Keratinocyte (primary cell): ENCODE results near the gene ARL4D. TPM values are rescaled to one million over a fixed set of nuclear protein-coding genes. Genes with fewer than 3 reads are reported as not detected.

ENCODE experiments used
- DNase-seq: peaks from one replicate; pipeline ENCODE4 v3.0.0-alpha.2; 2011; ENCODE audit warnings: low read depth, missing footprints, low spot score
- FAIRE-seq: peaks from 2 replicates; lab custom pipeline; 2011; peaks lifted over from hg19 to GRCh38; lab: Jason Lieb, UNC
- H2AFZ ChIP-seq: 2 replicates; pipeline ENCODE4 v1.6.0; 2012; ENCODE audit warnings: low read length, control low read depth, inconsistent platforms; ENCODE audit not compliant: control insufficient read depth
- H3K27ac ChIP-seq: 2 replicates; pipeline ENCODE4 v1.5.1; 2011; ENCODE audit warnings: low read length; ENCODE audit not compliant: control insufficient read depth, insufficient read depth
- H3K27me3 ChIP-seq: 3 replicates; pipeline ENCODE4 v1.6.0; 2011; ENCODE audit warnings: low read length; ENCODE audit not compliant: control insufficient read depth, insufficient read depth; ENCODE audit errors: extremely low read depth
- H3K36me3 ChIP-seq, 2 experiments: 2 replicates in 1 of 2; 3 replicates in 1 of 2; pipeline ENCODE4 v1.5.1; 2011; ENCODE audit warnings: low read length in 2 of 2, mild to moderate bottlenecking in 1 of 2; ENCODE audit not compliant: control insufficient read depth in 2 of 2, insufficient read depth in 2 of 2; ENCODE audit errors: extremely low read depth in 1 of 2
- H3K4me1 ChIP-seq: 3 replicates; pipeline ENCODE4 v1.5.1; 2011; ENCODE audit warnings: low read length; ENCODE audit not compliant: control insufficient read depth, insufficient read depth; ENCODE audit errors: extremely low read depth
- H3K4me2 ChIP-seq: 3 replicates; pipeline ENCODE4 v1.6.0; 2011; ENCODE audit warnings: low read depth, low read length; ENCODE audit not compliant: control insufficient read depth, insufficient read depth; ENCODE audit errors: extremely low read depth
- H3K4me3 ChIP-seq, 3 experiments: fragments of 200-600 bp in 1 of 3; sonication (generic) in 1 of 3; 2 replicates in 2 of 3; 3 replicates in 1 of 3; pipeline ENCODE4 v1.5.1; 2011 to 2016; ENCODE audit warnings: low read length in 3 of 3, mild to moderate bottlenecking in 3 of 3, control low read depth in 2 of 3, inconsistent platforms in 1 of 3, low read depth in 1 of 3, mixed read lengths in 1 of 3, mixed run types in 1 of 3, moderate library complexity in 1 of 3; ENCODE audit not compliant: control insufficient read depth in 2 of 3, insufficient read depth in 2 of 3; ENCODE audit errors: extremely low read depth in 1 of 3
- H3K79me2 ChIP-seq: 2 replicates; pipeline ENCODE4 v1.6.0; 2012; ENCODE audit warnings: low read length; ENCODE audit not compliant: control insufficient read depth, insufficient read depth
- H3K9ac ChIP-seq: 3 replicates; pipeline ENCODE4 v1.6.0; 2011; ENCODE audit warnings: low read length; ENCODE audit not compliant: control insufficient read depth, insufficient read depth; ENCODE audit errors: extremely low read depth
- H3K9me1 ChIP-seq: 3 replicates; pipeline ENCODE4 v1.6.0; 2011; ENCODE audit warnings: low read length; ENCODE audit not compliant: control insufficient read depth, insufficient read depth; ENCODE audit errors: extremely low read depth
- H3K9me3 ChIP-seq: 2 replicates; pipeline ENCODE4 v1.5.1; 2012; ENCODE audit warnings: low read depth, low read length; ENCODE audit not compliant: control insufficient read depth
- H4K20me1 ChIP-seq: 3 replicates; pipeline ENCODE4 v1.6.0; 2011; ENCODE audit warnings: low read length; ENCODE audit not compliant: control insufficient read depth, insufficient read depth; ENCODE audit errors: extremely low read depth
- EZH2 ChIP-seq: IDR thresholded peaks from one replicate; pipeline ENCODE4 v1.6.1; 2012; ENCODE audit warnings: inconsistent platforms, mild to moderate bottlenecking, low read length, moderate library complexity
- dilution Hi-C: fragments of 300-500 bp; cut with MboI; formaldehyde crosslinking; loops from one replicate; pipeline ENCODE4 v1.7.0; 2020; ENCODE audit warnings: low sequenced_read_pairs; ENCODE audit not compliant: extremely low pct_ligation_motif_present
- polyA plus RNA-seq, 5 experiments: library from polyadenylated mRNA; depleted of rRNA in 3 of 5; stranded (reverse) in 3 of 5; stranded (forward) in 1 of 5; unstranded in 1 of 5; fragments of >200 nt; gene quantifications; 1 replicate in 1 of 5; 2 replicates in 3 of 5; 3 replicates in 1 of 5; pipeline versions ENCODE4 v1.2.1 to v1.2.3, GENCODE V29; 2011 to 2012; ENCODE audit warnings: missing spikeins in 2 of 5, low read depth in 1 of 5, low replicate concordance in 1 of 5
- TF ChIP-seq, protein P1 (sequence below), 3 experiments: IDR thresholded peaks in 1 of 3; conservative IDR thresholded peaks in 1 of 3; optimal IDR thresholded peaks in 1 of 3; 2 replicates in 2 of 3; 3 replicates in 1 of 3; pipeline versions ENCODE3 to v1.5.1; 2011; ENCODE audit warnings: low read length in 3 of 3, mild to moderate bottlenecking in 3 of 3, moderate library complexity in 2 of 3, control low read depth in 1 of 3, inconsistent platforms in 1 of 3; ENCODE audit not compliant: insufficient read depth in 2 of 3; ENCODE audit errors: extremely low read depth in 1 of 3

ARL4D gene
- polyA plus RNA-seq, 1 donor (not counting 4 experiments of a cell fraction or from before 2014, with no cell fraction given): 36.5 TPM

DNA sequence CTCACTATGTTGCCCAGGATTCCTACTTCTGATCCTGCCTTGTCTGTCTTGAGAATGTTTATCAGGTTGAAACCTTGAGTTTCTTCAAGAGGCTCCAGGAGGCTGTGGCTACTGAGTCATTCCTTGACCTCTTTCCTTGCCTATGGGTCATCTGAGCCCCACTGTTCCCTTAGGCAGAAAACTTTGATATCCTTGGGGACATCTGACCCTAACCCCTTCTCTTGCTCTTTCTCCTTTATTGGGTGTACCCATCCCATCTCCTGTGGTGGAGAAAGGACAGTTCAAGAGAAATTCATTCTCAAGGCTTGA lies 12.5 kb downstream of the ARL4D start:
- TF ChIP-seq EZH2: no peak
- TF ChIP-seq, protein P1, sequence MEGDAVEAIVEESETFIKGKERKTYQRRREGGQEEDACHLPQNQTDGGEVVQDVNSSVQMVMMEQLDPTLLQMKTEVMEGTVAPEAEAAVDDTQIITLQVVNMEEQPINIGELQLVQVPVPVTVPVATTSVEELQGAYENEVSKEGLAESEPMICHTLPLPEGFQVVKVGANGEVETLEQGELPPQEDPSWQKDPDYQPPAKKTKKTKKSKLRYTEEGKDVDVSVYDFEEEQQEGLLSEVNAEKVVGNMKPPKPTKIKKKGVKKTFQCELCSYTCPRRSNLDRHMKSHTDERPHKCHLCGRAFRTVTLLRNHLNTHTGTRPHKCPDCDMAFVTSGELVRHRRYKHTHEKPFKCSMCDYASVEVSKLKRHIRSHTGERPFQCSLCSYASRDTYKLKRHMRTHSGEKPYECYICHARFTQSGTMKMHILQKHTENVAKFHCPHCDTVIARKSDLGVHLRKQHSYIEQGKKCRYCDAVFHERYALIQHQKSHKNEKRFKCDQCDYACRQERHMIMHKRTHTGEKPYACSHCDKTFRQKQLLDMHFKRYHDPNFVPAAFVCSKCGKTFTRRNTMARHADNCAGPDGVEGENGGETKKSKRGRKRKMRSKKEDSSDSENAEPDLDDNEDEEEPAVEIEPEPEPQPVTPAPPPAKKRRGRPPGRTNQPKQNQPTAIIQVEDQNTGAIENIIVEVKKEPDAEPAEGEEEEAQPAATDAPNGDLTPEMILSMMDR (optimal IDR thresholded peaks at IDR 0.05 in 1 of 3, IDR thresholded peaks at IDR 0.05 in 1 of 3, conservative IDR thresholded peaks at IDR 0.05 in 1 of 3; ENCODE audit: extremely low read depth in 1 of 3, insufficient read depth in 2 of 3, low read length in 3 of 3): no peak
- Histone ChIP-seq H3K9ac (no peak overlapping the region), H3K4me3 (no peak overlapping the region), H3K9me3 (no peaks in the 10 kb centered on the region), H3K4me2 (no peak overlapping the region), H3K79me2 (no peaks in the 10 kb centered on the region), H3K36me3 (peaks cover 0 to 3% of the 10 kb centered on the region in 2 experiments), H3K4me1 (peaks cover 25% of the 10 kb centered on the region), H3K27me3 (no peaks in the 10 kb centered on the region), H3K27ac (no peak overlapping the region), H4K20me1 (no peaks in the 10 kb centered on the region), H3K9me1 (no peaks in the 10 kb centered on the region), H2AFZ (no peak overlapping the region)
- FAIRE-seq (no peak), DNase-seq (no peak)
- dilution Hi-C loops: no loop called here

DNA sequence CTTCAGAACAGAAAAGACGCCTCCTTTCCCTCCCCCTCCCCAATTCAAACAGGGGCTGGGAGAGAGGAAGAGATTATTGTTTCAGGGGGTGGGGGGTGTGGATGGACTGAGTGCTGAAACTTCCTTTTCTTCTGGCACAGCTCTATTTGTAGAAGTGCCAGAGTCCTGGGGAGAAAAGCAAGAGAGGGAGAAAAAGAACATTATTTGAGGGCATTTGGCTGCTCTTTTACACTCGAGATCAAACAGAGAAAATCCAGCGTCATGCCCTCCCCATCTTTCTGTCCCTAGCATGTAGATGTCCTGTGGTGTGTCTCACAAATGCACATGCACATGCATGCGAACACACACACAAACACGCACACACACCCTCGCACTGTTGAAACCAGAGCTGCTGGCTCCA lies 13.0 kb downstream of the ARL4D start:
- Histone ChIP-seq H4K20me1 (no peaks in the 10 kb centered on the region), H3K9me3 (no peaks in the 10 kb centered on the region), H3K9ac (no peak overlapping the region), H3K9me1 (no peaks in the 10 kb centered on the region), H3K27ac (no peak overlapping the region), H3K79me2 (no peaks in the 10 kb centered on the region), H3K4me1 (peaks cover 30% of the 10 kb centered on the region), H3K4me3 (no peak overlapping the region), H3K4me2 (no peak overlapping the region), H3K27me3 (no peaks in the 10 kb centered on the region), H2AFZ (no peak overlapping the region), H3K36me3 (peaks cover 0 to 3% of the 10 kb centered on the region in 2 experiments)
- TF ChIP-seq, protein P1 (optimal IDR thresholded peaks at IDR 0.05 in 1 of 3, IDR thresholded peaks at IDR 0.05 in 1 of 3, conservative IDR thresholded peaks at IDR 0.05 in 1 of 3; ENCODE audit: extremely low read depth in 1 of 3, insufficient read depth in 2 of 3, low read length in 3 of 3): no peak
- TF ChIP-seq EZH2: no peak
- DNase-seq: no peak
- dilution Hi-C loops: no loop called here
- no peak for FAIRE-seq
